ENCODE data around the gene TSPAN32.
A peak's percentile ranks its signal among the peaks of the same experiment; 100 is the strongest.

The TSPAN32 gene

GRCh38 chr11:2302306-2302895 lies 588 bp downstream of the TSPAN32 start:
- FAIRE-seq (peak; percentile 68), DNase-seq (ENCODE audit: insufficient read length, low spot score) (no peak)
- TF ChIP-seq POU2F2 (IDR thresholded peaks at IDR 0.05; ENCODE audit: low read depth, low read length) (no peak), POLR2A (IDR thresholded peaks at IDR 0.05; ENCODE audit: low read depth, low read length) (no peak), SPI1 (IDR thresholded peaks at IDR 0.05; ENCODE audit: low read depth, low read length) (no peak), PAX5 (IDR thresholded peaks at IDR 0.05; ENCODE audit: insufficient read depth, low read length, severe bottlenecking) (no peak), POLR2AphosphoS5 (IDR thresholded peaks at IDR 0.05; ENCODE audit: low read depth, low read length) (no peak), TAF1 (IDR thresholded peaks at IDR 0.05; ENCODE audit: low read depth, low read length) (no peak)

- no peak for FAIRE-seq
- DNase-seq (ENCODE audit: insufficient read length, low spot score), result no peak
- TF ChIP-seq TAF1 (IDR thresholded peaks at IDR 0.05; ENCODE audit: low read depth, low read length) (no peak), POU2F2 (IDR thresholded peaks at IDR 0.05; ENCODE audit: low read depth, low read length) (no peak), POLR2AphosphoS5 (IDR thresholded peaks at IDR 0.05; ENCODE audit: low read depth, low read length) (no peak), SPI1 (IDR thresholded peaks at IDR 0.05; ENCODE audit: low read depth, low read length) (no peak), PAX5 (IDR thresholded peaks at IDR 0.05; ENCODE audit: insufficient read depth, low read length, severe bottlenecking) (no peak), POLR2A (IDR thresholded peaks at IDR 0.05; ENCODE audit: low read depth, low read length) (no peak)
Measured at GRCh38 chr11:2302896-2303626, 1.2 kb downstream of the TSPAN32 start.

GRCh38 chr11:2303627-2304505 lies 2.1 kb downstream of the TSPAN32 start:
- FAIRE-seq (no peak), DNase-seq (ENCODE audit: insufficient read length, low spot score) (no peak)
- TF ChIP-seq POLR2AphosphoS5 (IDR thresholded peaks at IDR 0.05; ENCODE audit: low read depth, low read length) (no peak), POU2F2 (IDR thresholded peaks at IDR 0.05; ENCODE audit: low read depth, low read length) (no peak), TAF1 (IDR thresholded peaks at IDR 0.05; ENCODE audit: low read depth, low read length) (no peak), SPI1 (IDR thresholded peaks at IDR 0.05; ENCODE audit: low read depth, low read length) (no peak), PAX5 (IDR thresholded peaks at IDR 0.05; ENCODE audit: insufficient read depth, low read length, severe bottlenecking) (no peak), POLR2A (IDR thresholded peaks at IDR 0.05; ENCODE audit: low read depth, low read length) (no peak)

- TF ChIP-seq POLR2AphosphoS5 (IDR thresholded peaks at IDR 0.05; ENCODE audit: low read depth, low read length), result no peak
- no peak for TF ChIP-seq POU2F2 (IDR thresholded peaks at IDR 0.05; ENCODE audit: low read depth, low read length)
- no peak for TF ChIP-seq PAX5 (IDR thresholded peaks at IDR 0.05; ENCODE audit: insufficient read depth, low read length, severe bottlenecking)
- TF ChIP-seq POLR2A (IDR thresholded peaks at IDR 0.05; ENCODE audit: low read depth, low read length), result no peak
- no peak for TF ChIP-seq TAF1 (IDR thresholded peaks at IDR 0.05; ENCODE audit: low read depth, low read length)
- no peak for TF ChIP-seq SPI1 (IDR thresholded peaks at IDR 0.05; ENCODE audit: low read depth, low read length)
- FAIRE-seq (no peak), DNase-seq (ENCODE audit: insufficient read length, low spot score) (no peak)
Measured at GRCh38 chr11:2304506-2305139, 2.8 kb downstream of the TSPAN32 start.

- DNase-seq (ENCODE audit: insufficient read length, low spot score) (peak; percentile 83), FAIRE-seq (peak; percentile 62)
- TF ChIP-seq POLR2AphosphoS5 (IDR thresholded peaks at IDR 0.05; ENCODE audit: low read depth, low read length) (no peak), POU2F2 (IDR thresholded peaks at IDR 0.05; ENCODE audit: low read depth, low read length) (no peak; the same call in 1 of the 2 replicates), TAF1 (IDR thresholded peaks at IDR 0.05; ENCODE audit: low read depth, low read length) (no peak), POLR2A (IDR thresholded peaks at IDR 0.05; ENCODE audit: low read depth, low read length) (no peak), PAX5 (IDR thresholded peaks at IDR 0.05; ENCODE audit: insufficient read depth, low read length, severe bottlenecking) (no peak), SPI1 (IDR thresholded peaks at IDR 0.05; ENCODE audit: low read depth, low read length) (no peak)
Measured at GRCh38 chr11:2305140-2305778, 3.4 kb downstream of the TSPAN32 start.

- FAIRE-seq, result peak; percentile 82
- DNase-seq (ENCODE audit: insufficient read length, low spot score), result no peak
- TF ChIP-seq SPI1 (IDR thresholded peaks at IDR 0.05; ENCODE audit: low read depth, low read length) (no peak), POLR2AphosphoS5 (IDR thresholded peaks at IDR 0.05; ENCODE audit: low read depth, low read length) (no peak), PAX5 (IDR thresholded peaks at IDR 0.05; ENCODE audit: insufficient read depth, low read length, severe bottlenecking) (no peak), POU2F2 (IDR thresholded peaks at IDR 0.05; ENCODE audit: low read depth, low read length) (no peak), POLR2A (IDR thresholded peaks at IDR 0.05; ENCODE audit: low read depth, low read length) (no peak), TAF1 (IDR thresholded peaks at IDR 0.05; ENCODE audit: low read depth, low read length) (no peak)
Measured at GRCh38 chr11:2305788-2306451, 4.1 kb downstream of the TSPAN32 start.

GRCh38 chr11:2306452-2306823 lies 4.6 kb downstream of the TSPAN32 start:
- DNase-seq (ENCODE audit: insufficient read length, low spot score) (no peak), FAIRE-seq (no peak)
- no peak for TF ChIP-seq TAF1 (IDR thresholded peaks at IDR 0.05; ENCODE audit: low read depth, low read length)
- no peak for TF ChIP-seq POLR2AphosphoS5 (IDR thresholded peaks at IDR 0.05; ENCODE audit: low read depth, low read length)
- no peak for TF ChIP-seq POU2F2 (IDR thresholded peaks at IDR 0.05; ENCODE audit: low read depth, low read length)
- TF ChIP-seq SPI1 (IDR thresholded peaks at IDR 0.05; ENCODE audit: low read depth, low read length), result no peak
- TF ChIP-seq POLR2A (IDR thresholded peaks at IDR 0.05; ENCODE audit: low read depth, low read length), result no peak
- no peak for TF ChIP-seq PAX5 (IDR thresholded peaks at IDR 0.05; ENCODE audit: insufficient read depth, low read length, severe bottlenecking)
